ENCODE data around the gene SCN1B.
"Not testable (repeated sequence)": the region's sequence is repeated elsewhere in the genome, so short reads cannot be mapped to it uniquely, and the experiment has no call there.

SCN1B gene

DNA sequence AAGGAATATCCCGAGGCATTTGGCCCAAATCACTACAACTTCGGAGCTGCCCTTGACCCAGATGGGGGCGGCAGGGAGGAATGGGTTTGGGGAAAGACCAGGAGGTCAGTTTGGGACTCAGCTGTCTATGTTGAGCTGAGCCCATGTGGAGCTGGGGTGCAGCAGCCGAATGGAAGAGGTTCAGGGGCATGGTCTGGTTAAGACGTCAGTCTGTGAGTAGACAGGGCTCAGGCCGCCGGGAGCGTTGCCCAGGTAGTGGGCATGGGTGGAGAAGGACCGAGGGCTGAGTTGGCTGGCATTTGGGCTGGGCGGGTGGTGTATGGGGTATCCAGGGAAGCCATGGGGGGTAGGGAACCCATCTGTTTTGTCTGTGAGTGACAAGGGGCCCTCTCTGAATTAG lies 9.3 kb upstream of the SCN1B start:
- no peak for DNase-seq

- DNase-seq = no peak
Observed at GRCh38 chr19:35021596-35021995, 8.7 kb upstream of the SCN1B start.

- no peak for DNase-seq
Observed at GRCh38 chr19:35022460-35022859, 7.8 kb upstream of the SCN1B start.

GRCh38 chr19:35023428-35023827 lies 6.8 kb upstream of the SCN1B start:
- DNase-seq = no peak

GRCh38 chr19:35024095-35024494 lies 6.2 kb upstream of the SCN1B start:
- no peak for DNase-seq

GRCh38 chr19:35025969-35026368 lies 4.3 kb upstream of the SCN1B start:
- no peak for DNase-seq

DNA sequence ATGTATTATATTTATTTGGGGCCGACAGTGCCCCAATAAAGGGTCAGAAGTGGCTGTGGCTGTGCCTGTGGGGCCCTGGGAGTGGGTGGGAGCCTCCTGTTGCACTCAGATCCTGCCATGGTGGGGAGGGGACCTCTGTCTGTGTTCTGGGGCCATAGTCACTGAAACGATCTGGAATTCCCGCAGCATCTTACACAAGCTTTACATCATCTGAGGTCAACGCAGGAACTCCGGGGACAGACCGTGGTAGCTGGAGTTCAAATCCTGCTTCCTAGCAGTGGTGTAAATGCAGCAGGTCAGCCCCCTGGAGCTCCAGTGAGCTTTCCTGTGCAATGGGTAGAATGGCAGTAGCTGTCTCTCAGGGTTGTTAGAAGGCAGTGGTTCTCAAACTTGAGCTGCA lies 3.9 kb upstream of the SCN1B start:
- no peak for DNase-seq

GRCh38 chr19:35027009-35027408 lies 3.3 kb upstream of the SCN1B start:
- no peak for DNase-seq

- no peak for DNase-seq
Observed at GRCh38 chr19:35027851-35028599, 2.2 kb upstream of the SCN1B start.

DNA sequence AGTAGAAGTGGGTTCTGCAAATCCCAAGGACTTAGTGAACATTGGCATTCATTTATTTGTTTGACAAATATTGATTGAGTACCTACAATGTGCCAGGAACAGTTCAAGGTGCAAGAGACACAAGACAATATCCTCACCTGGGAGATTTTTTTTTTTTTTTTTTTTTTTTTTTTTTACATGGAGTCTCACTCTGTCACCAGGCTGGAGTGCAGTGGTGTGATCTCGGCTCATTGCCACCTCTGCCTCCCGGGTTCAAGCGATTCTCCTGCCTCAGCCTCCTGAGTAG lies 1.7 kb upstream of the SCN1B start:
- not testable (repeated sequence) for DNase-seq

DNA sequence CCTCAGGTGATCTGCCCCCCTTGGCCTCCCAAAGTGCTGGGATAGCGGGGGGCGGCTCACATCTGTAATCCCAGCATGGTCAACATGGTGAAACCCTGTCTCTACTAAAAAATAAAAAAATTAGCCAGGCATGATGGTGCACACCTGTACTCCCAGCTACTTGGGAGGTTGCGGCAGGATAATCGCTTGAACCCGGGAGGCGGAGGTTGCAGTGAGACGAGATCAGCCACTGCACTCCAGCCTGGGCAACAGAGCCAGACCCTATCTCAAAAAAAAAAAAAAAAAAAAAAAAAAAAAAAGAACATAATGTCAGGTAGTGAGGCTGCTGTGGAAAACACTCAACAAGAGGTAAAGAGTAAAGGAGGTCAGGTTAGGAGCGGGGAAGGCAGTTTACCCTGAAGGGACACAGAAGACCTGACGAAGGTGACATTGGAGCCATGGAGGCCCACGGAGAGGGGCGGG lies 964 bp upstream of the SCN1B start:
- not testable (repeated sequence) for DNase-seq

DNA sequence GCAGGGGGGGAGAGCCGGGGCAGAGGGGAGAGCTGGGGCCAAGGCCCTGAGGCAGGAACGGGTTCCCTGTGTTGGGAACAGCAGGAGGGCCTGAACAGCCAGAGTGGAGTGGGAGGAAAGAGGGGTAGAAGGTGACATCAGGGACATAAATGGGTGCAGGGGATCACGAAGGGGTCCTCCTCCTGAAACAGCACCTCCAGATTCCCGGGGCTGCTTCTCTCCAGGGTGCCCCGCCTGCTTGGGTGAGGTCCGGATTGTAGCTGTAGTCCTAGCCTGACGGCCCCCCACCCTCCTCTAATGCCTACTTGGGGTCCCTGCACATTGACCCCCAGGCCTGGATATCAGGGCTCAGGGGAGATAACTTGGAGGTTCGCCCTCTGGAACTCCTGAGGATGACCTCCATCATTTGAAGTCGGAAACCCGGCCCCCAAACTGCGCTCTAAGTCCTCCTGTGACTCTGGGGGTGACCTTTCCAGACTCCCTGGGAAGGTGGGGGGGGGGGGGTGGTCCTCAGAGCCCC lies 473 bp upstream of the SCN1B start:
- no peak for DNase-seq

DNA sequence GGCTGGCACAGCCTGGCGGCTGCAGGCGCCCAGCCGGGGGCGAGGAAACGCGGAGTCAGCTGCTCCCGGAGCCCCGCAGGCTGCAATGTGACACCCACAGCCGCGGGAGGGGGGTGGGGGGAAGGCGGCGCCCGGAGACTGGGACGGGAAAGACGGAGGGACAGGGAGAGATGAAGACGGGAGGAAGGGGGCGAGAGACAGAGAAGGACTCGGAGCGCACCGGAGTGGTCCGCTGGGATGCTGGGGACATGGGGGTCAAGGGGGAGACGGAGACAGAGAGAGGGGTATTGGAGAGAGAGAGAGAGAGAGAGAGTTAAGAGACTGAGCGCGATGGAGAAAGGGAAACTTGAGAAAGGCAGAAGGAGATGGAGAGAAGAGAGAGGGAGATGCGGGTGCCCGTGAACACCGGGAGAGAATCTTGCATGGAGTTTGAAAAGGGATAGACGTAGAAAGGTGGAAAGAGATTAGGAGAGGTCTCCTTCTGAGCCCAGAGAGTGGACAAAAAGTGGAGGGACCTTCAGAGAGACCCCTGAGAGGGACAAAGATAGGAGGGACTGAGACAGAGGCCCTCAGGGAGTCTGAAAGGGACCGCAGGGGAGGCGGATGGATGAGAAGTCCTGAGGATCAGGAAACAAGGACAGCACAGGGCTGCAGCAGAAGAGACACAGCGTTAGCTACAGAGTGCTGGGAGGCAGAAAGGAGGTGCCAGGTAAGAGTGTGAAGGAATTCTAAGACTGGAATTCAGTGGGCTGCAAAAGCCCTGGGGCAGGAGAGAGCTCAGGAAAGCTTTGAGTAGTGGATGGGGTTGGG lies 1.0 kb downstream of the SCN1B start:
- no peak for DNase-seq

DNA sequence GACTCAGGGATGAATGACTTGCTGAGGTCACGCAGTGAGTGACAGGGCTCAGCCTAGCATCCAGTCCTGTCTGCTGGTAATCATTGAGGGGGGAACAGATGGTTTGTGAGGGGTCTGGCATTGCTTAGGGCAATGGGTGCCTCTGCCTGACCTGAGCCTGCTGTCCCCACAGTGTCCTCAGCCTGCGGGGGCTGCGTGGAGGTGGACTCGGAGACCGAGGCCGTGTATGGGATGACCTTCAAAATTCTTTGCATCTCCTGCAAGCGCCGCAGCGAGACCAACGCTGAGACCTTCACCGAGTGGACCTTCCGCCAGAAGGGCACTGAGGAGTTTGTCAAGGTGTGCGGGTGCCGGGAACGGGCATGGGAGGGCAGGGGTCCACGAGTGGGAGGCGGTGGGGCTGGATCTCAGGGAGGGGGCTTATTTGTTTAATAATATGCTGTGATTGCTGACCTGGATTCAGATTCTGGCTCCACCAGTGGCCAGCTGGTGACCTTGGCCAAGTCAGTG lies 2.1 kb downstream of the SCN1B start:
- DNase-seq = no peak

DNA sequence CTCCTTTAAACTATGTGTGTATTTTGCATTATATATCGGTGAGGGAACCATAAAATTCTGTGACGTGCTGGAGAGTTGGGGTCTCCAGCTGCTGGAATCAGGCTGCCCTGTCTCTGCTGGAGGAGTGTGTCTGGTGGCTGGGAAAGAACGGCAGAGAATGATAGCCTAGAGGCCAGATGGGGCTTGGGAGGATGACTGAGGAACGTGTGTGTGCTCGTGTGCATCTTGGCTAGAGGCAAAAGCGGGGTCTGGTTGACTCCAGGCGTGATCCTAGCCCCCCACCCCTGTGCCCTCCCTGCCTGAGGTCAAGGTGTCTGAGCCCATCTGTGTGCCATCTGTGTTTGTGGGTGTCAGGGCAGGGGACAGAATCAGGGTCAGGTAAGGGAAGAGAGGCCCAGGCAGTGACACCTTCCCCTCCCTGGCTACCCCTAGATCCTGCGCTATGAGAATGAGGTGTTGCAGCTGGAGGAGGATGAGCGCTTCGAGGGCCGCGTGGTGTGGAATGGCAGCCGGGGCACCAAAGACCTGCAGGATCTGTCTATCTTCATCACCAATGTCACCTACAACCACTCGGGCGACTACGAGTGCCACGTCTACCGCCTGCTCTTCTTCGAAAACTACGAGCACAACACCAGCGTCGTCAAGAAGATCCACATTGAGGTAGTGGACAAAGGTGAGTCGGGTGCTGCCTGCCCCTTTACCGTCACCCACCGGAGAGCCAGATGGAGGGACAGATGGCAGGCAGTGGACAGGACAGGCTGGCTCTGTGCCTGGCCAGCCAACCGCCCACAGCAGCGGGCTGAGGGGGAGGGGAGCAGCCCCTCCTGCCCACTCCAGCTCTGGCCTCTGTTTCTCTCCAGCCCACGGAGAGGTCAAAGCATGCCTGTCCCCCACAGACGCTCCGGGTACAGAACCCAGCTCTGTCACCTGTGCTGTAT lies 3.1 kb downstream of the SCN1B start:
- DNase-seq = no peak

DNA sequence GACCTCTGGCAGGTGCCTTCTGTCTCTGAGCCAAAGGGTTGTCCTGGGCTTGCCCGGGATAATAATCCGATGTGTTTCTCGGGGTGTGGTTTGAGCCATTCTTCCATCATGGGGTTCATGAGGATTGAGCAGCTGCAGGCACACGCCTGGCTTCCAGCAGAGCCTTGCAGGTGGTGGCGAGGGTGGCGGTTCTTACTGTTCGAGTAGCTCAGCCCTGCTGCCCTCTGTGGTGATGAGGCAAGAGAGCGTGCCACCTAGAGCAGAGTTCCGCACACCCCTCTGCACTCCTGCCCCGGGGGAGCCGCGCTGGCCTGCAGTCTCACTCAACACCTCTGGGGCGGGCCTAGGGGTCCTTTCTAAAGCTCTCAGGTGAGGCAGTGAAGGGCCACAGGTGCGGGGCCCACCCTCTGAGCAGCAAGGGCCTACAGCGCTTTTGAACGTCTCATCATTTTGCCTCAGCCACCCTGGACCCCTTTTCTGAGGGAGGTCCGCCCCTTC lies 3.8 kb downstream of the SCN1B start:
- DNase-seq = no peak

- DNase-seq = no peak
Observed at GRCh38 chr19:35034588-35035382, 4.5 kb downstream of the SCN1B start.

GRCh38 chr19:35037716-35038622 lies 7.7 kb downstream of the SCN1B start:
- DNase-seq = no peak

DNA sequence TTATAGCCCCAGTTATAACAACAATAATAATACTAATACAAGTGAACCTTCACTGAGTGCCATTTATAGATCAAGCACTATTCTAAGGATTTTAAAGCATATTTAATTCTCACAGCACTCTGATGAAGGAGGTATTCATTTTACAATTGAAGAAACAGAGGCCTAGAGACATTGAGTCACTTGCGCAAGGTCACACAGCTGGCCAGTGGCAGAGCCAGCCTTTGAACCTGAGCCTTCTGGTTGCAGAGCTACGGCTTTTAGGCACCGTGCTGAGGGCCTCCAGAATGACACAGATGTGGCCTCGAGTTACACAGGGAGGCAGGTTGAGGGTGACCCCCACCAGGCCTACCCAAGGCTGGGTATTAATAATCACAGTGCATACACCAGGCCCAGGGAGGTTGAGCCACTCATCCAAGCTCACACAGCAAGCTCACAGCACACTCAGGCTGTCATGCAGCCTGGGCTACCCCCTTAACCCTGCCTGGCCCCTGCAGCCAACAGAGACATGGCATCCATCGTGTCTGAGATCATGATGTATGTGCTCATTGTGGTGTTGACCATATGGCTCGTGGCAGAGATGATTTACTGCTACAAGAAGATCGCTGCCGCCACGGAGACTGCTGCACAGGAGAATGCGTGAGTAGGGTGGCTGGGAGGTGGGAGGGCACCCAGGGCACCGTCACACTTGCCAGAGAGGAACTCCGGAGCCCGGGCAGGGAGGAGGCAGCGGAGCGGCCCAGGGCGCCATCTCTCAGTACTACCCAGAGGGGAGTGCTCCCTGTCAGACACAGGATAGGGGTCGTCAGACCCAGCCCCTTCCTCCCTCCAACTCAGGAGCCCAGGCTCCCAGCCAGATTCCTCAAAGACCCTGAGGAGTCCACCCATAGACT lies 8.6 kb downstream of the SCN1B start:
- DNase-seq = no peak
